Stimulated activated CD4-positive, alpha-beta T cell treated with anti-CD3 and anti-CD28 coated beads, Interleukin-4, amount 100 ng/mL, for 48 hours (primary cell): ENCODE results near the gene BTBD1.
"Not testable (repeated sequence)": the region's sequence is repeated elsewhere in the genome, so short reads cannot be mapped to it uniquely, and the experiment has no call there.

Source experiments
- DNase-seq, 2 donors: peaks; one replicate each; pipeline ENCODE4 v3.0.0-alpha.2; 2020; ENCODE audit warnings: low read depth in 2 of 2

The BTBD1 gene

DNA sequence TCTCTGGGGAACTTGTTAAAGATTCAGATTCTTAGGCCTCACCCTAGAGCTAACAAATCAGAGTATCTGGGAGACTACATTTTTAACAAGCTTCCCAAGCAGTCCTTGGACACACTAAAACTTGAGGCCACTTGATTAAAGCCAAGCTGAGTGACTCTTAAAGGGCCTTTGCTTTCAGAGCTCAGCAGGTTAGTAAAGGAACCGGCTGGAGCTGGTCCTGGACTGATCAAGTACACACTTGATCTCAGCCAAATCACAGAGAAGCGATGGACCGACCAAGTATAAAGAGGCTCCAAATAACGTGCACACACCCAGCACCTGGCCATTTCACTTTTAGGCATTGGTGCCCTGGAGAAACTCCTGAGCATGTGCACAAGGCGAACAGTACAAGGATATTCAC is 27.5 kb upstream of the BTBD1 start:
- no peak for DNase-seq

GRCh38 chr15:83092309-83092976 is 25.4 kb upstream of the BTBD1 start:
- DNase-seq: no peak

- DNase-seq: not testable (repeated sequence)
Measured at GRCh38 chr15:83091965-83092308, 24.9 kb upstream of the BTBD1 start.

DNA sequence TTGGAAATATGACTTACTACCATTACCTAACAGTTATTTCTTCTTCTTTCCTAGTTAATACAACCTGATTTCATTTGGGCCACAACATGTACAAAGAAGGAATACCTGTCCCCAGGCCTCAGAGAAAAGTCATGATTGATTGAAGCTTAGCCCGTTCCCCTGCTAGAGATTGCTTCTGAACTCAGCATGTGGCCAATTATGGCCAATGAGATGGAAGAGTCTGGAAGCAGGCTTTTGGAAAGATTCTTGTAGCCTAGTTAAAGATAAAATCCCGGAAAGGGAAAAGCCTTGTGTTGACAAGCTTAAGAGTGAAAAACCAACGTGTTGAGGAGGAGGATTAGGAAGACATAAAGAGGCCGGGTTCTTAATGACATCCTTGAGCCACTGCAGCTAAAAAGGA is 23.4 kb upstream of the BTBD1 start:
- DNase-seq: no peak

- DNase-seq: no peak
Measured at GRCh38 chr15:83088876-83089275, 21.8 kb upstream of the BTBD1 start.

DNA sequence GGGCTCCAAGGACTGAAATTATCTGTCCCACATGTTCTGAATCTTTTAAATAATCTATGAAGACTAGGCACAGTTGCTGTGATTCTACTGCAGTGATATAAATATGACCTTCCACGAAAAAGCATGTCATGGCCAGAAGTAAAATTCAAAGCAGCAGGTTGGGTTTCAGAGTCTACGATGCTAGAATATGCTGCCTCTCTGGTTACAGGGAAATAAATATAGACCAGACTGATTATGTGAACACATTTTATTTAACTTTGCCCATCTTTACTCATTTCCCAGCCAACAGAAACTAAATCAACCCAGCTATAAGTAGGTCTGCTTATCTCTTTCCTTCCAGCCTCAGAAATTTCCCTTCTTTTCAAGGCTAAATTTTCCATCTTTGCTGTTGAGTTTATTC is 20.5 kb upstream of the BTBD1 start:
- DNase-seq: no peak

DNA sequence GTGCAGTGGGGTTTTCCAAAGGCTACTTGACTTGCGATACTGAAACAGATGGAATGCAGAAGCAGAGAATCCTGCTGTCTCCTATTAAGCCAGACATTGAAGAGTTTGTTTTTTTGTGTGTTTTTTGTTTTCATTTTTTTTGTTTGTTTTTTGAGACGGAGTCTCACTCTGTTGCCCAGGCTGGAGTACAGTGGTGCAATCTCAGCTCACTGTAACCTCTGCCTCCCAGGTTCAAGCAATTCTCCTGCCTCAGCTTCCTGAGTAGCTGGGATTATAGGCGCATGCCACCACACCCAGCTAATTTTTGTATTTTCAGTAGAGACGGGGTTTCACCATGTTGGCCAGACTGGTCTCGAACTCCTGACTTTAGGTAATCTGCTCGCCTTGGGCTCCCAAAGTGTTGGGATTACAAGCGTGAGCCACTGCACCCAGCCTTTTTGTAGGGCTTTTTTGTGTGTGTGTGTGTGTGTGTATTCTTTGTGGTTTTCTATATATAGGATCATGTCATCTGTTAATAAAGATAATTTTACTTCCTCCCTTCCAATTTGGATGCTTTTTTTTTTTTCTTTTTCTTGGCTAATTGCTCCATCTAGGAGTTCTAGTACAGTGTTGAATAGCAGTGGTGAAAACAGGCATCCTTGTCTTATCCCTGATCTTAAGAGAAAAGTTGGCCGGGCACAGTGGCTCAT is 19.0 kb upstream of the BTBD1 start:
- not testable (repeated sequence) for DNase-seq

DNA sequence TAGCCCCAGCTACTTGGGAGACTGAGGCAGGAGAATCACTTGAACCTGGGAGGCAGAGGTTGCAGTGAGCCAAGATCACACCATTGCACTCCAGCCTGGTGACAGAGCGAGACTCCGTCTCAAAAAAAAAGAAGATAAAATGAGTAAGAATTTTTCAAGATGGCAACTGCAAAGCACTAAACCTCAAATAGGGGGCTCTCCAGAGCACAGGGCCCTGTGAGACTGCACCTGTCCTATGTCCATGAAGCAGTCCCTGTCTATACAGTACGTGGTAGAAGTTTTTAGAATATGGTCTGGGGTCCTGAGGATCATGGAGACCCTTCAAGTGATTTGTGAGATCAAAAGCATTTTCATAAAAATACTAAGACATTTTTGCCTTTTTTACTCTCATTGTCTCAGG is 18.4 kb upstream of the BTBD1 start:
- not testable (repeated sequence) for DNase-seq

DNA sequence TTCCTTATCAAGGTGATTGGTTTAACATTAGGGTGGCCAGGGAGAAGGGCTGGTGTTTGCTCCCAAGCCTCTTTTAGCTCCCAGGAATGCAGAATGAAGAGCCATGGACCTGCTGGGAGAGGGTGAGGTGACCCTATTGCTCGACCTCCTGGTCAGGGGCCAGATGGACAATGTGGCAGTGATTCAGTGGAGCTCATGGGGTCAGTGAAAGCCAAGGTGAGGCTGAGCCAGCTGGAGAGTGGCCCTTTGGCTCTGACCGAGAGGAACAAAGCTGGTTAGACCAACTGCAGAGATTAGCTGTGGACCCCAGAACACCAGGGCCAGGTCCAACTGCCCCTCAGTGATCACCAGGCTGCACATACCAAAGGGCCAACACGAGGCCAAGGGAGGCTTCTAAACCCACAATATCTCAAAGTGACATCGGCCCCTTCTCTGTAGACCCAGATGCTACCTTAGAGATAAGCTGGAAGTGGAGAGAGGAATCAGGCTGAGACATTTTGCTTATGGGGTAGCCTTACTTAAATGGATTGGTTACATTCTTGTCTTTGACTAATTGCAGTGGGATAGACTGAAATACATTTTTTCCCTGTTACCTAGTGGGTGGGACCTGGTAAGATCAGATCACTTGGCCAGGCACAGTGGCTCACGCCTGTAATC is 15.8 kb upstream of the BTBD1 start:
- no peak for DNase-seq

DNA sequence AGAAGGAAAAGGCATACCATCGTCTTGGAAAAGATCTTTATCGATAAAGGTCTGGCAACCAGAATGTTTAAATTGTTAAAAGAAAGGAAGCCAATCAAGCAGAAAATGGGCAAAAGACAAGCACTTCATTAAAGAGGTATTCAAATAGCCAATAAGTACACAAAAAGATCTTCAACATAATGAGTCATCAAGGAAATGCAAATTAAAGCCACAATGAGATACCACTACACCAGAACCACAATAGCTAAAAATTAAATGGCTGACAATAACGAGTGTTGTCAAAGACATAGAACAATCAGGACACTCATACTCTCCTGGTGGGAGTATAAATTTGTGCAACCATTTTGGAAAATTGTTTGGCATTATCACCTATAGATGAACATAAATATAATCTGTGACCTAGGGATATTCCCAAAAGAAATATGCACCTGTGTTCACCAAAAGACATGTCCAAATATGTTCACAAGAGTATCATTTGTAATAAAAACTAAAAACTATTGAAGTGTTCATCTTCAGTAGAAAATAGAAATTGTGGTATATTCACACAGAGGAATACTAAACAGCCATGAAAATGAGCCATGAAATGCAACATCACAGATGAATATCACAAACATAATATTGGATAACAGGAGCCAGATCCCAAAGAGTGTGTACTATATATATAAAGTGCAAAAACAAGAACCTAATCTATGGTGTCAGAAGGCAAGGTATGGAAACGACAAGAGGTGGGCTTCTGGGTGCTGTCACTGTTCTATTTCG is 14.4 kb upstream of the BTBD1 start:
- no peak for DNase-seq

- no peak for DNase-seq
Measured at GRCh38 chr15:83078712-83079111, 11.7 kb upstream of the BTBD1 start.

- no peak for DNase-seq
Measured at GRCh38 chr15:83077491-83078230, 10.6 kb upstream of the BTBD1 start.

GRCh38 chr15:83069211-83069642 is 2.2 kb upstream of the BTBD1 start:
- not testable (repeated sequence) for DNase-seq

GRCh38 chr15:83068054-83068453 is 1.0 kb upstream of the BTBD1 start:
- no peak for DNase-seq

- DNase-seq: no peak
Measured at GRCh38 chr15:83067638-83067962, 548 bp upstream of the BTBD1 start.

GRCh38 chr15:83066034-83066733 is 868 bp downstream of the BTBD1 start:
- no peak for DNase-seq

DNA sequence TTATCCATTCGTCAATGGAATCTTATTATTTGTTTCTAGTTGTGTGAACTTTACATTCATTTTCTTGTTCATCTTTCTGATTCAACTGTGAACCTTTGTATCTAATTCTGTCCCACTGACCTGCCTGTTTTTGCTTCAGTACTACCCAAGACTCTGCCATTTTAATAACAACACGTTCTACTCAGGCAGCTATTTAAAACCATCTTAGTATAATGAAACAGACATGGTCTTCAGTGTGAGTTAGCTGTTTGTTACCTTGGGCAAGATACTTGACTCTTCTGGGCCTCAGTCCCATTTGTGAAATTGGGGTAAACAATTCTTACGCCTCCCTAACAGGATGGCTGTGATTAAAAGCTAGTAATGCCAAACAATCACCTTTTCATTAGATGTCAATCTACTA is 1.6 kb downstream of the BTBD1 start:
- no peak for DNase-seq

GRCh38 chr15:83064859-83065258 is 2.2 kb downstream of the BTBD1 start:
- no peak for DNase-seq

DNA sequence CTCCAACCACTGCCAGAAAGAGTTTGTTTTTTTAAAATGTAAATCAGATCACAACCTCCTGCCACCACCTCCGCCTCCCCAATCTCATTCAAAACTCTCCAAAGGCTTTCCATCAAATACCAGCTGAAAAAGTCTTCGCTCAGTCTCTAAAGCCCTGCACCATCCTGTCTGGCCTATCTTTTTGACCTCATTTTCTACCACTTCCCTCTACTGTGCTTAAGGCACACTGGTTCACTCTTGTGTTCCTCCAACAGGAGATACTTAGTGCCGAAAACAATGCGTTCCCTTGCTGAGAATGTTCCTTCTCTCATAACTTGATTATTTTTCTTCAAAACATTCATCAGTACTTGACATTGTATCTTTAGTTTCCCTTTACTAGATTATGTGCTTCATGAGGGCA is 3.5 kb downstream of the BTBD1 start:
- no peak for DNase-seq

GRCh38 chr15:83062768-83063180 is 4.3 kb downstream of the BTBD1 start:
- no peak for DNase-seq

DNA sequence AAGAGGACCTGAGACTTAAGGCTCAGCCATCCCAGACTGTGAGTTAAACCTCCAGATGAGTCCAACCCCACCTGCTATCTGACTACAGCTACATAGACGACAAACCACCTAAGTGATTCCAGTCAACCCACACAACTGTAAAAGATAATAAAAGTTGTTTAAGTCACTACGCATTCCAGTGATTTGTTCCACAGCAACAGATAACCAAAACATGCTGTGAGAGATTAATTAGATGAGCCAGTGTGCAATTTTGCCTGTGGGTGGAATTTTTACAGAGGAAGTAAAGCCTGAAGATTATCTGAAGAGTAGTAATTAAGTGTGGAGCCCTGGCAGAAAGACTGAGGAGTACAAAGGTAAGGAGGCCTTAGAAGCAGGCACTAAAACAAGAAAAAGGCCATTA is 5.4 kb downstream of the BTBD1 start:
- DNase-seq: no peak
